ENCODE data around the gene RNF39.

Gene RNF39

DNA sequence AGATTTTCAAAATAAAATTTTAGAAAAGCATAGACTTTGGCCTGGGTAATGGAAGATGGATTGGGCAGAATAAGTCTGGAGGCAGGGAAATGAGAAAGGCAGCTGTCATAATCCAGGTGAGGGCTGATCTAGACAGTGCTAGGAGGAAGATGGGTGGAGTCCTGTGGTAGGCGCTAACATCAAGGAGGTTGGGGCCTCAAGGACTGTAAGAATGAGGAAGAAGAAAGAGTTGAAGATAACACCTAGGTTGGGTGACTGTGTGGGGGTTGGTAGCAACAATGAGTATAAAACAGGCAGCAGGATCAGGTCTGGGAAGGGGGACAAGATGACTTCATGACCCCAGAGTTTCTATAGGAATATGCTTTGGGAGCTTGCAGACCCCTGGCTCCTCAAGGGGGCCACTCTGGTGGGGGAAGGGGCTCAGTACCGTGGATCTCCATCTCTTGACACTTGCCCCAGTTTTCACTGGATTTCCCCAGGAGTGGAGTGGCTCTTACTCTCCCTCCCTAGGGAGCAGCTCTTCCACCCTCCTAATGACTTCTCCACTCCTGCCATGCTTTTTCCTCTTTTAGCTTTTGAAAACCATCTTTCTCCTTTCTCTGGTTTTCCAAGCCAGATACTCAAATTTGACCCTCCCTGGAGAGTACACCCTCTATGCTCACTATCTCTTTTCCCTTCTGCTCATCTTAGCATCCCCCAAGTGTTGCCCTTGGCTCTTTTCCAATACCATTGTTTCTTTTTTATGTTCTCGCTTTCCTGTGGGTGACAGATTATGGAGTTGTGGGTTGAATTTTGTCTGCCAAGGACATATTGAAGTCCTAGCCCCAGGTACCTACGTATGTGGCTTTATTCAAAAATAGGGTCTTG is 22.6 kb upstream of the RNF39 start:
- no peak for DNase-seq (ENCODE audit: low read depth, low spot score)

DNA sequence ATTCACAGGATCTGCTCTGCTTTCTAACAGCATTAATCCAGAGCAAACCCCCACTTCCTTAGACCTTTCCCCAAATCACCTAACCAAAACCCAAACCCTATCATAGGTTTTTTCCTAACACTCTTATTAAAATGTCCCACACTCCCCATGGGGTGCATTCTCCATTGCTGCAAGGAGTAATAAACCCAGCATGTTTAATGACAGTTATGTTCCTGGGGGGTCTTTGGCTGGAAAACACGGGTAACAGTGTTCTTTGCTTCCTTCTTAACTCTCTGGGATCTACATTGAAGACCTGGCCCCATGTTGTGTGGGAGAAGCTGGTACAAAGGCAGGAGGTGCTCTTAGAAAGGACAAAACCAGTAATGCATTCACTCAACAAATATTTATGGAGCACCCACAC is 21.3 kb upstream of the RNF39 start:
- DNase-seq (ENCODE audit: low read depth, low spot score): no peak

DNA sequence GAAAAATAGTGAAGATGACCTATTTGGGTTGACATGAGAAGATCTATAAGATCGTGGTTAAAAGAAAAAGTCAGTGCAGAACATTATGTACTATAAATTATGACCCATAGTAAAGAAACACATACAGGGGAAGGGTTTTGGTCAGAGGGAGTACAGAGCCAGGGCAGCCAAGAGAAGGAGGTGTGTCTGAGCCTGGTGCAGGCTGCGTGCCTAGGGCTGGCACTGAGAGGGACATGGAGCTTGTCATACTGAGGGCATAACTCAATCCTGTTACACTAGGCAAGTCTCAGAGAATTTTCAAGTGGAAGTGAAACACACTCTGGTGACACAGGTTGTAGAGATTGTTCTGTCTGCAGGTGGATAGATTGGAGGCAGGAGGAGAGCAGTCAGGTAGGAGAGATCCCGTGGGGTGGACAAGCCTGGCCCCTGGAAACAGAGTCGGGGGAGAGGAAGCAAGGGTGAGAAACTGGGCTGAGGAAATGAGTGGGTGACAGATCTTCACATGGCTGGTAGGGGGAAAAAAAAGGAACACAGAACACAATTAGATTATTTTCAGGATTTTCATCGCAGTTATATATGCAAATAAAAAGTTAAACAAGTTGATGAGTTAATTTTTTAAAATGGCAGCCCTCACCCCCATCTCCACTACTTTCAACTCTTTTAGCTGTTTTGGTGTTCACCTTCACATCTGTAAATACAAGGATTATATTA is 18.5 kb upstream of the RNF39 start:
- DNase-seq (ENCODE audit: low read depth, low spot score): no peak

DNA sequence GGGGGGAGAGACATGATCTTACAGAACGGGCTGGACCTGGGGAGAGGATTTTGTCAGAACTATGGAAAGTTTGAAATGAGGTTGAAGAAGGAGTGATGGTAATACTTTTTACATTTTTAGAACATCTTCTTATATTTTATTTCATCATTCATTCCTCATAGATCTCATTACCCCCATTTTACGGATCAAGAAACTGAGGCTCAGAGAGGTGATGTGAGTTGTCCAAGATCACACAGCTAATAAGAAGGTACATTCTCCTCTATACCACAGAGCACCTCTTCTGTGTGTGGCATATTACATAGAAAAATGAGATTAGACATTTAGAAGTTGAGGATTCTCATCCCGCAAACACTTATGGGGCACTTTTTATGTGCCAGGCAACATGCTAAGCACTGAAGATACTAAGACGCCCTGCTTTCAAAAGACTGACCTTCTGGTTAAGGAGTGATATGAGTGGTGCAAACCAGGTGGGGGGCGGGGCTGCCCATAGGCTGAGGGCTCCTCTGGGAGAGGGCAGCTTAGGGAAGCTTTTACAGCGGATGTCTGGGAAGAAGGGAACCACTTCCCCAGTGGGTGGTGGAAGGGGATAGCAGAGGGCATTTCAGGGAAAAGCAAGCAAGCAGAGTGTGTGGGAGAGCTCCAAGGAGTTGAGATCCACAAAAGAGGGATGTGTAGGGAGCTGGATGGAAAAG is 17.4 kb upstream of the RNF39 start:
- DNase-seq (ENCODE audit: low read depth, low spot score): no peak

DNA sequence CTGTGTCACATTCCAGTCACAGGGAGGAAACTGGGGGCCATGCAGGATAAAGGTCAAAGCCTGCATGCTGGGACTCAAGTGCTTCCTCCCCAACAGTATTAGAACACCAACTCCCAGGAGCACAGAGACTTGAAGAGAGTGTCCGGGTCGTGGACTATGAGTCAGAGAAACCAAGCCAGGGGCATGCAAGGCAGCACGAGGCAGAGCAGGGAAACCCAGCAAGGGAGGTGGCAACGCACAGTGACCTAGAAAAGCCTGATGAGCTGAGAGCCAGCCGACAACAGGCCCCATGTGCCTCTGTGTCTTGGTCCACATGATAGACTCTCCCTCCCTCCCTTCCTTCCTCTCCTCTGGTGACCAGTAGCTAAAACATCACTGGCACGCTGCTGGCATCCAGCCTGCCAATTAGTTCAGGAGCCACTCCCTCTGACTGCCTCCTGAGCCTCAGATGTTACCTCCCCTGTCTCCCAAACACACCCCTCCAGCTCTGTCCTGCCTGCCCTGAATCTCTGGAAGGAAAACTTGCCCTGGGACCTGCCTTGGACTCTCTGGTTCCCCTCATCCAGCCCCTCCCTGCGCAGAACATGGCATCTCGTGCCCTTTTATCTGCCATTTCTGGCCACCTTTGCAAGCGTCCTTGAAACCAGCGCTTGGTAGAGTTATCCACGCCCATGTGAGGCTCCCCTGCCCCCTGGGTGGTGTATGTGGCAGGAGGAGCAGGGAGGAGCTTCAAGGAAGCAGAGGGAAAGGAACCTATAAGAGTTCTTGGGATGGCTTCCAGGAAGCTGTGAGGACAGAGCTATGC is 16.2 kb upstream of the RNF39 start:
- no peak for DNase-seq (ENCODE audit: low read depth, low spot score)

DNA sequence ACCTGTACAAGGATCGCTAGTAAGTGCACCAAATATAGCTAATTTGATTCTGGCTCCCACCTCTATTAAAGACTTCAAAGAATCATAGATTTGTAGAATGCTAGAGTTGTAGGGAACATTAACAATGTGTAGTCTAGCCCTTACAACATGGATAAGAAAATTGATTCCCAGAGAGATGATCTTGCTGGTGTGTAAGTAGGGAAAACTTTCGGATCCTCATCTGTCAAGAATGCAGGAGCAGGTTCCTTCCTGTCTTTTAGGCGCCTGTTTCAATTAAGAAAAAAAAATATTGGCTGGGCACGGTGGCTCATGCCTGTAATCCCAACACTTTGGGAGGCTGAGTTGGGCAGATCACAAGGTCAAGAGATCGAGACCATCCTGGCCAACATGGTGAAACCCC is 12.3 kb upstream of the RNF39 start:
- no peak for DNase-seq (ENCODE audit: low read depth, low spot score)

DNA sequence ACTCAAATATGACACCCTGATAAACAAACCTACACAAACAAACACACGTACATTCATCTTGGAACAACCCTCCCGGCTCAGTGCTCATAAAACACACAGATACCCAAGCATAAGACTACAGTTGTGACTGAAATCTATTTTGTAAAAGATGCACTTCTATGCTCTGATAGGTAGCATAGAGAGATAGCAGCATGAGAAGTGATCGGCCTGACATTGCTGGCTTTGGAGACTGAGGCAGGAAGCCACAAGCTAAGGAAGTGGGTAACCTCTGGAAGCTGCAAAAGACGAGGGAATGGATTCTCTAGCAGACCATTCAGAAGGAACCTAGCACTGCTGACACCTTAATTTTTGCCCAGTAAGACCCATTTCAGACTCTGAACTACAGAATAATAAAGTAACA is 1.6 kb upstream of the RNF39 start:
- no peak for DNase-seq (ENCODE audit: low read depth, low spot score)

DNA sequence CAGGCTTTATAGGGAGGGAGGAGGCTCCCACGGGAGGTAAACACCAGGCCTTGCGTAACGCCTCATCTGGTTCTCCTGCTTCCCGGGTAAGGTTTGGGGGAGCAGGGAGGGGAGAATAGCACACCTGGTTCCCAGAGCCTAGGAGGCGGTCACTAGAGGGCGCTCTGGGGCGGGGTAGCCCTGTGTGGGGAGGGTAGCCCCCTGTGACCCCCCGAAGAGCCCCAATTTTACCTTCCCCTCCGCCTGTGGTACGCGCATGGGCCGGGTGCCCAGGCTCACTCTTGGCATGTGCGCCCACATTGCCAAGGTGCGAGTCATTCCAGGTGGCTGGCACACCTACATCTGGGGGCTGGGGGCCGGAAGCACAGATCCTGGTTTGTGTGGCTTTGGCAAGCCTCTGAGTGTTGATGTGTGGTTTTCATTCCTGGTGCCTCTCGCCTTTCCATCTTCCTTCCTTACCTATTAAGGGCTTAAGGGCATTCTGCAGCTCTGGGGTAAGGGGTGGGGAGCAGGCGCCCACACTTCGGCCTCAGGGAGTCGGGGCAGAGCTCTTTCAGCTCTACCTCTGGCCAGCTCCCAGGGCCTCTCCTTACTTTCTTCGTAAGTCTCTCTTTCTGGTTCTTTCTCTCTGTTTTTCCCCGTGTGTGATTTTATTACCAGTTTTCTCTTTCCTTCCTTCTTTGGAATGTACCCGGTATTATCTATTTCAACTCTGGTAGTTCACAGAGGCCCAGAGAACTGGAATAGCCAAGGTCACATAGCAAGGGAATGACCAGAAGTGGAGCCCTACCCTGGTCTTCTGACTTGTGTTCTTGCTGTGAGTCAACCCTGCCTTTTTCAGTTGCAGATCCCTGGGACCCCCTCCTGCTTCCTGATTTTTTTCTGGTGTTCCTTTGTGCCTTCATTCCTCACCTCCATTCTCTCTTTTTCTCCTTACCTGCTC is 492 bp upstream of the RNF39 start:
- no peak for DNase-seq (ENCODE audit: low read depth, low spot score)

DNA sequence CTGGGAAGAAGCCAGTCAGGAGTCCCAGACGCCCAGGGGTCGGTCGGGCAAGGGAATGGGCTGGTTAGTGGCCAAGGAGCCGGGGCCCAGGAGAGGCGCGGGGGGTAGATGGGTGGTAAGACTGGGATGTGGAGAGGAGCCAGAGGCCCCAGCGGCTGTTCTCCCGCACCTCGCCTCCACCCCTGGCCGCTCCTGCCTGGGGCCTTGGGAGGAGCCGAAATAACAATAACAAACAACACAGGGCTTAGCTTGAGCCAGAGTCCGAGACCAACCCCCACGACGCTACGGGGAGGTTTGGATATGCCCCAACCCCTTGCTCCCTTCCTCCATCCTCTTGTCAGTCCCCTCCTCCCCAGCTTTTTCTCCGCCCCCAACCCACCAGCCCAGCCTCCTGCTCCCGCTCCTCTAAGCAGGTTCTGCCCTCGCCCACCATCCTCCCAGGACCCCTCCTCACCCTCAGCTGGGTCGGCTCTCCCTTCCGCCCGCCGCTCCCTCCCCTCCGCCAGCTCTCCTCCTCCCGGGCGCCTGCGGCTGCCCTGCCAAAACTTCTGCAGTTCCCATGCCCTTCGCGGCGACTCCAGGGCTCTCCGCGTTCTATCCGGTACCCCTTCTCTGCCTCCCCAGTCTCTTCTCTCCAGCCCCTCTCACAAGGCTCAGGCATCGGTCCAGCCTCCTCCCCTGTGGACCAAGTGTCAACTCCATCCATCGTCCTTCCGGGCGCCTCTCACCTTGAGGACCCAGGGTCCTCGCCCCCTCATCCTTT is 1.1 kb downstream of the RNF39 start:
- DNase-seq (ENCODE audit: low read depth, low spot score): no peak

DNA sequence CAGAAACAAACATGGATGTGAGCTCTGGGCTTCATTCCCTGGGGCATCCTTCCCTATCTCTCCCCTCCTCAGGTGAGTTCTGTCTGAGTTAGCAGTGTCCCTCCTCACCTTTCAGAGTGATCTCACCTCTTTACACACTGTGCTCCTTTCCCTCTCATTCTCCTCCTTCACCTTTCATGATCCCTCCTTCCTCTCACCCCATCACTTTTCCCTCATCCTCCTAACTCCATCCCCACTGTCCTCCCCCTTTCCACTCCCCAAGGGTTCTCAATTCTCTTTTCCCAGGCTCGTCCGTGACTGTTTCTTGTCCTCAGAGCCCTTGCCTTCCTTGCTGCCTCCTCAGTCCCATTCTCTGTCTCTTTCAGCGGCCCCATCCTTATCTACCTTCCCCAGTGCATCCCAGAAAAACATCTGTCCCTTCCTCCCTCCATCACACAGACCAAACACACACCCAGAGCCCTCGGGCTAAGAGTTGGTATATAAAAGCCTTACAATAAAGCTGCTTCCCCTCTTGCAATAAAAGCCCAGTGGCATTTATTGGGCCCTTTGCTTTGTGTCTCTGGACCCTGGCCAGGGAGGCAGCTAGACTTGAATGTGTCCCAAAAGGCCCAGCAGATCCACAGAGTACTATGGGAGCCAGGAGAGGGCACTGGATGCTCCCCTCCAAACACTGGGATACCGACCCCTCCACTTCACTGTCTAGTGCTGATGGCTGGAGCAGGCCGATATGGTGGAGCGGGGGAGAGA is 1.9 kb downstream of the RNF39 start:
- no peak for DNase-seq (ENCODE audit: low read depth, low spot score)

DNA sequence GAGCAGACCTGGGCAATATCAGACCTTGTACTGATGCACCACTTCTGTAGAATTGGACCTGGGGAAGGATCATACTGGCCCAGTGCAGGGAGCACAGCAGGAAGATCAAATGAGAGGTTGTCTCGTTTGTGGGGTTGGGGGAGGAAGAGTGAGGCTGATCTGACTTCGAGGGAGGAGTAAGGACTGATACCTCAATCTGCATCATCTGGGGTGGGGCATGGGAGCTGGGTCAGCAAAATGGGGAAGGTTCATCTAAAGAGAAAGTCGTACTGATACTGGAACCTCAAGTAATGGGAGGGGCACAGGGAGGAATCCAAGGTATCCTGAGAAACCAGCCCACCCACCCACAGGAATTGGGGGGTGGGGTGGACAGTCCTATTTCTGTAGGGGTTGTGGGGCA is 3.7 kb downstream of the RNF39 start:
- DNase-seq (ENCODE audit: low read depth, low spot score): no peak

DNA sequence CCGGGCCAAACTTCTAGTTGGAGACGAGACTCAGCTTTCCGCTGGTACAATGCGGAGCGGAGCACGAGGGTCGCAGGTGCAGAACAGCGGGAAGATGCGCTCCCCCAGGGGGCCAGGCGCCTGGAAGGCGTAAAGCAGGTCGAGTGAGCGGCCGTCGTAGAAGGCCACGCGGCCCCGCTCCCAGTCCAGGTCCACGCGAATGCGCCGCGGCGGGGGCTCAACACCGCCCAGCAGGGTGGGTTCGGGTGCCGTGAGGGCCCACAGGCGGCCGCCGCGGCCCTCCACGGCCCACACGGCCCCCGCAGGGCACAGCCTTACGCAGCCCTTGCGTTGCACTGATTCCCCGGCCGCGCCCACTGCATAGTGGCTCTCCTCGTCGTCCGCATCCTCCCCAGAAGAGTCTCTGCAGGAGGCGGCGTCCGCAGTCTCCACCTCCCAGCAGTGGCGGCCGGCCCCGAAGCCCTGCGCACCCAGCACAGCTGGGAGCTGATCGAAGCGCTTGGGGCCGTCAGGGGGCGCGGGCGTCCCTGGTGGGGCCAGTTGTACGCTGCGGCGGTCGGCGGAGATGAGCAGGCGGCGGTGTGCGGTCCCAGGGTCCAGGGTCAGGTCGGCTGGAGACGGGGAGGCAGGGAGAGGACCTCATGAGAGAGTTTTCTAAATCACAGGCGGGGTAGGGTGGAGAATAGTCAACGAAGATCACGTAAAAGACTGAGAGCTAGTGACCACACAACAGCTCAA is 4.3 kb downstream of the RNF39 start:
- DNase-seq (ENCODE audit: low read depth, low spot score): no peak

DNA sequence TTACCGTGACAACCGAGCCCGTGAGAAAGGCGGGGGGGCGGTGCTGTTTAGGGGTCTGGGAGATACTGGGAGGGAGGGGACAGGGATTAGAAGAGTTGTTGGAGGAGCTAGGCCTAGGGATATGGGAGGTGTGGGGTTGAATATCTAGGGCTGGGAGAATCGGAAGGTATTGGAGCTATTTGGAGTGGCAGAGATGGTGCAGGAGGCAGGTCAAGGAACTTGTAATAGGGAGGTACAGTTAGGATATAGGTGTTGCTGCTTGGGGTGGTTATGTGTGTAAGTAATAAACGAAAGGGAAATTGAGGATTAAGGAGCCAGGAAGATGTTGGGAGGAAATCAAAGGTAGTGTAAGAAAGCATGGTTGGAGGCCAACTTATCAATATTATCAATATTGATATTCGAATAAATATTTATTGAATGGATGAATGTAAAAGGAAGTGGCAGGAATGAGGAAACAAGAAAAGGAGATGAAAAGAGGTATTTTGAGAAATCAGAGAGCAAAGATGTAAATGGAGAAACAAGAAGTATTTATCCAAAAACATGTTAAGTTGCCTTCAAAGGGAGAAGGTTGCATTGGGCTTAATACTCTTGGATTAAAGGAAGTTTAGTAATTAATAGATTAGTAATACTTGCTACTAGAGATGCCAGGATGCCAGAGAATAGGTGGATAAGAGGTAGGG is 8.0 kb downstream of the RNF39 start:
- DNase-seq (ENCODE audit: low read depth, low spot score): no peak

DNA sequence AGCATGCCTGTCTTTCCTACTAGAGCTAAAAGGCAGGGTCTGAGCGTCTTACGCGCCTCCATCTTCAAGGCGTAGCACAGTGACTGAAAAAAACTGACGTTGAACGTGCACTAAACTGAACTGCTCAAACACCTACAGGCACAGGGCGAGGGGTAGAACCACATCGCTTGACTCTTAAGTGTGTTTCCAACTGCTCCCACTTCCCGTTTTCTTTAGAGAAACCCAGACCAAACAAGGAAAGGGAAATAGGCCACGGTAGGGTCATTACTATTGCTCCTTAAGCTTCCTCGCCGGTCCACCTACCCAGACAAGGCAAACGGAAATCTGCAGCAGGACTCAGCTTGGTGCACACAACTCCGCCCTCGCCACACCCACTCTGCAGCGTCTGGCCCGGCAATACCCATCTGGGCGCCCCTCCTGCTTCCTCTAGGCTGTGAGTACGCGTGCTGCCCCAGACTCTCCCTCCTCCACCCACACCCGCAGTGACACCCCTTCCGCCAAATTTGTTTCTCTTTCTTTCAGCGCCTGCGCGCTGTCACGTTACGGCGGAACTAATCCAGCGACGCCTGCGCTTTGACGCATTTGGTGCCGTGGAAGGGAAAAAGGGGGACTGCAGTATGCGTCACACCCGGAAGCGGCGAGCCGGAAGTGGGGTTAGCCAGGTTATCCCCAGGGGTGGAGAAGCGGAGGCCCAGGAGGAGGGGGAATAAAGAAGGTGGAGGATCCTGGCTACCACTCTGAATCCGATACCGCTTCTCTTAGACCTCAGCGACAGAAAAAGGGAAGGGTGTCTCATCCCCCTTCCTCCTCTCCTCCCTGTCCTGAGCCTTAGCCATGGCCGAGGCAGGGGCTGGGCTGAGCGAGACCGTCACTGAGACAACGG is 8.8 kb downstream of the RNF39 start, which contains the start of gene PPP1R11:
TSS of gene PPP1R11 (plus strand) at position 622 of the 883 bp plus-strand sequence. CDS start at position 835, 213 bp downstream.
- peak; percentile 98 for DNase-seq (ENCODE audit: low read depth, low spot score)

DNA sequence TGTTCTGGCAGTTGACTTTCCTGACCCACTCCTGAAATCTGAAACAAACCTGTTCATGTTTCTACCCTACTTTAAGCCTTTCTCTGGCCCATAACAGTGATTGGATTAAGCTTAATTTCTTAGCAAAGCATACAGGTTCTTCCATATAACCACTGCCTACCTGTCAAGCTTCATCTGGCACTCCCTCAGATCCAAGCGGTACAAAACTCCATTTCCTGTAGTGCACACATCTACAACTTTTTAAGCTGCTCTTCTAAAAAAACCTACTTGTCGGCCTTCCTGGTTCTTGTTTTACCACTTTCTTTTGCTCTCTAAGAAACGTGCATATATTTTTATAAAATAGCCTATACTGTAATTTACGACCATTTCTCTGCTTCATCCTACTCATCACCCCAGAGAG is 9.5 kb downstream of the RNF39 start:
- no peak for DNase-seq (ENCODE audit: low read depth, low spot score)

DNA sequence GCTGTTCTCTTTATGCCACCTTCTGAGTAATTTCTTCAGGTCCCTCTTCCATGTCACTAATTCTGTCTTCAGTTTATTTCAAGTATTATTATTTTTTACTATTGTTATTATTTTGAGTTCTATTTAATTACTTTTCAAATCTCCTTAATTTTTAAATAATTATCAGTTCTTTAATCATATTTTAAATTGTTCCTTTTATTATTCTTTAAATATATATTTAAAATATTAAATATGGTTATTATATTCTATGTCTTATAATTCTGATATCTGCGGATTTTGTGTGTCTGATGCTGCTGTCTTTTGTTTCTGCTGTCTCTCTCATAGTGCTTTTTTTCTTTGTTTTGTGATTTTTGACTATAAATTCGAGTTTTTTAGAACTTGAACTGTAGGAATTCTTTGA is 12.3 kb downstream of the RNF39 start:
- DNase-seq (ENCODE audit: low read depth, low spot score): no peak

Measured in brain pericyte (primary cell).